ENCODE measurements around the gene NEUROD6. TPM values are rescaled to one million over a fixed set of nuclear protein-coding genes. Genes with fewer than 3 reads are reported as not detected.

The NEUROD6 gene
- total RNA-seq, 1 donor from 2014 or later, result not detected

GRCh38 chr7:31362401-31362800, 21.9 kb upstream of the NEUROD6 start:
- DNase-seq (ENCODE audit: low spot score, unreplicated experiment), result no peak
- no peak overlapping the region for H3K4me3 Mint-ChIP-seq (ENCODE audit: low read depth)
- TF ChIP-seq CTCF (IDR thresholded peaks at IDR 0.05; ENCODE audit: unreplicated experiment), result no peak
- no peaks in the 10 kb centered on the region for H3K4me1 Mint-ChIP-seq (ENCODE audit: low read depth)
- H3K27me3 Mint-ChIP-seq, result peaks cover 8% of the 10 kb centered on the region
- no peak overlapping the region for H3K27ac Mint-ChIP-seq
- H3K36me3 Mint-ChIP-seq (ENCODE audit: insufficient read depth), result no peaks in the 10 kb centered on the region
- no peaks in the 10 kb centered on the region for H3K9me3 Mint-ChIP-seq (ENCODE audit: low read depth)

- no peaks in the 10 kb centered on the region for H3K36me3 Mint-ChIP-seq (ENCODE audit: insufficient read depth)
- H3K4me3 Mint-ChIP-seq (ENCODE audit: low read depth), result no peak overlapping the region
- no peak for TF ChIP-seq CTCF (IDR thresholded peaks at IDR 0.05; ENCODE audit: unreplicated experiment)
Measured at GRCh38 chr7:31358467-31358866, 17.9 kb upstream of the NEUROD6 start.

GRCh38 chr7:31345421-31345820, 4.9 kb upstream of the NEUROD6 start:
- no peak for DNase-seq (ENCODE audit: low spot score, unreplicated experiment)
- TF ChIP-seq CTCF (IDR thresholded peaks at IDR 0.05; ENCODE audit: unreplicated experiment), result no peak
- no peaks in the 10 kb centered on the region for H3K9me3 Mint-ChIP-seq (ENCODE audit: low read depth)
- H3K27me3 Mint-ChIP-seq, result peaks cover 32% of the 10 kb centered on the region
- H3K27ac Mint-ChIP-seq, result no peak overlapping the region
- H3K4me3 Mint-ChIP-seq (ENCODE audit: low read depth), result no peak overlapping the region
- H3K4me1 Mint-ChIP-seq (ENCODE audit: low read depth), result peaks cover 7% of the 10 kb centered on the region
- H3K36me3 Mint-ChIP-seq (ENCODE audit: insufficient read depth), result no peaks in the 10 kb centered on the region

More at GRCh38 chr7:31358467-31358866, 17.9 kb upstream of the NEUROD6 start:
- DNase-seq (ENCODE audit: low spot score, unreplicated experiment), result no peak
- H3K4me1 Mint-ChIP-seq (ENCODE audit: low read depth), result no peaks in the 10 kb centered on the region
- H3K27me3 Mint-ChIP-seq, result peaks cover 7% of the 10 kb centered on the region
- no peak overlapping the region for H3K27ac Mint-ChIP-seq
- H3K9me3 Mint-ChIP-seq (ENCODE audit: low read depth), result peaks cover 3% of the 10 kb centered on the region

- no peak for TF ChIP-seq CTCF (IDR thresholded peaks at IDR 0.05; ENCODE audit: unreplicated experiment)
- Mint-ChIP-seq H3K27me3 (peaks cover 43% of the 10 kb centered on the region), H3K36me3 (ENCODE audit: insufficient read depth) (no peaks in the 10 kb centered on the region), H3K9me3 (ENCODE audit: low read depth) (no peaks in the 10 kb centered on the region), H3K4me1 (ENCODE audit: low read depth) (peaks cover 7% of the 10 kb centered on the region), H3K27ac (no peak overlapping the region), H3K4me3 (ENCODE audit: low read depth) (no peak overlapping the region)
- DNase-seq (ENCODE audit: low spot score, unreplicated experiment), result no peak
Measured at GRCh38 chr7:31343516-31344305, 3.2 kb upstream of the NEUROD6 start.

GRCh38 chr7:31341141-31341540, 615 bp upstream of the NEUROD6 start:
- peaks cover 7% of the 10 kb centered on the region for H3K4me1 Mint-ChIP-seq (ENCODE audit: low read depth)
- H3K9me3 Mint-ChIP-seq (ENCODE audit: low read depth), result no peaks in the 10 kb centered on the region
- peaks cover 55% of the 10 kb centered on the region for H3K27me3 Mint-ChIP-seq
- H3K27ac Mint-ChIP-seq, result no peak overlapping the region
- no peak for DNase-seq (ENCODE audit: low spot score, unreplicated experiment)
- H3K4me3 Mint-ChIP-seq (ENCODE audit: low read depth), result no peak overlapping the region
- no peak for TF ChIP-seq CTCF (IDR thresholded peaks at IDR 0.05; ENCODE audit: unreplicated experiment)
- no peaks in the 10 kb centered on the region for H3K36me3 Mint-ChIP-seq (ENCODE audit: insufficient read depth)

Data from progenitor cell of endocrine pancreas (in vitro differentiated cells).